Measurements from ENCODE around the gene AOC1.
"Not testable (repeated sequence)": the region's sequence is repeated elsewhere in the genome, so short reads cannot be mapped to it uniquely, and the experiment has no call there.

Gene AOC1

DNA sequence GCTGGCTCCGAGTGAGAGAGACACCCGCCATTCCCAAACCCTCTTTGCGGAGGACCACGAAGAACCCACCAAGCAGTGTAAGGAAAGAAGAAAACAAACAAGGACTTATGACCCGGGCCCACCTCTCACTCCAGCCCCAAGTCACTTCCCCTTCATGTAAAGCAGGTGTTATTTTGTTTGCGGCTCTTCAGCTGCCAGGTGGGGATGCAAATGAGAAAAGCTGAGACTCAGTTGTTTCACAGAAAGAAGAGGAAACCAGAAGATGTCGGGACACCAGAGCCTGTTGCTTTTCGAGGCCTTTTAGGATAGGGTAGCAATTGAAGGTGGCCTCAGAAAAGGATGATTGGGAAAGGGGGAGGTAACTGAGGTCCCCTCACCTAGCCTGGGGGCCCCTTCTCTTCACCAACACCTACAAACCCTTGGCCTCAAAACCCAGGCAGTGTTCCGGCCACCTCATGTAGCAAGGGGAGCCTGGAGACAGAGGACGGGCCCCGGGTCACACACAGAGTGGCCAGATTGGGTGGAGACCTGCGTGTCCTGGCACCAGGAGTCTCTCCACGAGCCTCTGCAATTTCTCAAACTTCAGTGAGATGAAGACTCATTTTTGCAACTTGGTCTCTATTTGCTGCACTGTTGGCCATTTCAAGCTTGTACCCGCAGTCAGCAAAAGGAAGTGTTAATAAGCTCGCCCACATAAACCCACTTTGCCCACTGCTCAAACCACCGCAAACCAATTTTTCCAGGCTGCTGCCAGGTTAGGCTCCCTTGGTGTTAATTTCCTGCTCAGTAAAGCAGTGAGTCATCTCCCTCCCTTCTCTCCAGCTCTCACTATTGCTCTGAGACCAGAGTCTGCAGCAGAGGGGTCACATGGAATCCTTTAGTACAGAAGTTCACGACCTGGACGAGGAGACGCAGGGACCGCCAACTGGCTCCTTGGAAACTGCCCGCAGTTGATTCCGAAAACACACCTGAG lies 45.5 kb downstream of the AOC1 start:
- peak; percentile 35 for DNase-seq (ENCODE audit: low spot score)

DNA sequence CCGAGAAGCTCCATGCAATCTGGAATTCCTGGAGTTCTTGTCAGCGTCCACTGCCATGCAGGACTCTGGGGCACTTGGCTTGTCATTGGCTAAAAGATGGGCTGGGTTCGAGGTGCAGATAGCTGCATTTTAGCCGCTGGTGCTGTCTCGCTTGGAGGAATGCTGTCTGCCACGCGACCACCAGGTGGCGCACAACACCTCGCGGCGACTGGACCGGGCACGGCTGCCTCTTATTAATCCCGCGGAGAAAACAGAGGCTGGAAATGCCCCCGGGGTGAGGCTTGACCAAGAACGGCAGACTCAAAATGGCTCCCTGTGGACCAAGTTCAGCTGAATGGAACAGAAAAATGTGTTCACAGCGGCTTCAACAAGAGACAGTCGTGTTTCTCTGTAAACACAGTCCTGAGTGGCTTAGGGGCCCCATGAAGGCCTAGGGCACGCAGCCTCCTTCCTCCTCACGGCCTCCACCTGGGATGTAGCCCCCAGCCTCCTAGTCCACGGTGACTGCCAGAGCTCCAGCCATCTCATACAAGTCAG lies 46.2 kb downstream of the AOC1 start:
- DNase-seq (ENCODE audit: low spot score), result peak; percentile 76

GRCh38 chr7:150900675-150901074 lies 48.4 kb downstream of the AOC1 start:
- no peak for DNase-seq (ENCODE audit: low spot score)

- no peak for DNase-seq (ENCODE audit: low spot score)
These were observed 49.1 kb downstream of the AOC1 start for GRCh38 chr7:150901160-150902035.

DNA sequence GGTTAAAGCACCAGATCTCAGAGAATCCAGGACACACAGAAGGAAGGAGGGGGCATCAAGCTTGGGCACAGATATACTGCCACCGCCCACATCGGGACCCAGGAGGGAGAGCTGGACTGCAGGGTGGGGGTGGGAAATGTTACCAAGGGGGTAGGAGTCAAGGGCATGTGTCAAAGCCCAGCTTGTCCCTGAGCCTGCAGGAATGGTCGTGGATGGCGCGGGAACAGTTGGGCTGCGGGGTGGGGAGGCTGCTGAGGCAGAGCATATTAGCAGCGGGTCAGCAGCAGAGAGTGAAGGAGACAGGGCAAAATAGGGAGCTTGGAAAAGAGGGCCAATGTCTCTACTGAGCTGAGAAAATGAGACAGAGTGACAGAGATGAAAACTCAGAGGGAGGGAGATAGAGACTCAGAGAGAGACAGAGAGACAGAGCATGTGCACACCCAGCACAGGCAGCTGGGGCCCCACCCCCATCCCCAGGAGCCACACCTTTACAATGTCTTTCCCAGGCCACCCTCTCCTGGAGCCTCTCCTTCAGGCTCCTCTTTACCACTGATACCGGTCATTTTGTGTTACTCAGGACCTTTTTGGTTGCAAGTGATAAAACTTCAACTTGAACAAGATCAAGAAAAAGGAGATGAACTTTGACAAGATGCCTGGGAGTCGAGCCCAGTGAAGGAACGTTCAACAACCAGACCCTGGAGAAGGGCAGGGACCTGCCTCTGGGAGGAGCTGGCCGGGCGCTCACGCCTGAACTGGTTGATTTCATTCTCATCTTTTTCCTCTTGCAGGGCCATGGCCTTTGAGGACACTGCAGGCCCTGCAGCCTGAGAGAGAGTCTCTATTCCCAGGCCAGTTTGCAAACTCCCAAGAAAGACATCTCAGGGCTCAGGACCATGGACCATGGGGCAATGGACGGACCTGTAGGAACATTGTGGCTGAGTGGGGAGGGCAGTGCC lies 50.0 kb downstream of the AOC1 start:
- no peak for DNase-seq (ENCODE audit: low spot score)

DNA sequence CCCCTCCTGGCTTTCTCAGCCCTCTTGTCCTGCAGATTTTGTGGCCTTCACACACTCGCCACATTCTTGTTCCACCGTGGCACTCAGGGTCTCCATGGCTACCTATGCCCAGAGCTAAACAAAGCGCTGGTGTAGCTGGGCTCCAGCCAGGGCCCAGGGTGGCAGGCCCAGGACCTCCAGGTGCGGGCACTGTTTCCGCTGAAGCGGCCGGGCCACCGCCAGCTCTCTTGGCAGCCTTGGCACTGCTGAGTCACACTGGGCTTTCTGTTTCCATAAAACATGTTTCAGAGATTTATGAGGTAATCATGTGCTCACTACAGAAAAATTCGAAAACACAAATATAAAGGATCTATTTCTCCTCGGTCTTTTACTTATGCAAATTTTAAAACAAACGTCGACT lies 51.3 kb downstream of the AOC1 start:
- peak; percentile 22 for DNase-seq (ENCODE audit: low spot score)

DNA sequence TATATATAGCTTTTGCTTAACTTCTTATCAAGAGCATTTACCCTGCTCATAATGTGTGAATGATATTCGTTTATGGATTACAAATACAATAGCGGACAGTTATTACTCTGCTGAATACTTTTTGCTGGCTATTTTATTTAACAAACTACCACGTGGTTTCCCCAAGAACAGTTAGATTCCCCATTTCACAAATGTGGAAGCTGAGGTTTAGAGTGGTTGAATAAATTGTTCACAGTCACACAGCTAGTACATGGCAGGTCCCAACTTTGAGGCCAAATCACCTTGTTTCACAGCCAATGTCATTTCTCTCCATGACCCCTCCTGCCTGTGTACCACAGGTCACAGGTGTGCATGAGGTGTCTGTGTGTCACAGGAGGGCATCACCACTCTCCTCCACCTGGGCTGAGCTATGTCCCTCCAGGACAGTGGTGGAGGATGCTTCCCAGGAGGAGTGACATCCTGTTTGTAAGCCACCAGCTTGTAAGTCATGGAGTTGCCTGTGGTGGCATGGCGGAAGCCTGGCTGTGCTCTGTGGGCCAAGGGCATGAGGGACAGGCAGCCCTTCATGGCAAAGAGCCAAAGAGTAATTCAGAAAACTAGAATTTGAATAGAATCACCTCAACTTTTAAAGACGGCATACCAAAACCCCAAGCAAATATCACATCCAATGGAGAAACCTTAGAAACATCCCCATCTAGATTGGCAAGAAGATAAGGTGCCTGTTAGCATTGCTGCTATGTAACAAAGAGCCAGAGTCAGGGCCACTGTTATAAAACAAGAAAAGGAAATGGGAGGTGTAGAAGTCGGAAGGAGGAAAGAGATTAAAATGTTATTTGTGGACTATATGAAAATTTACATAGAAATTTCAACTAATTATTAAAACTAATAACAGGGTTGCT lies 51.9 kb downstream of the AOC1 start:
- no peak for DNase-seq (ENCODE audit: low spot score)

DNA sequence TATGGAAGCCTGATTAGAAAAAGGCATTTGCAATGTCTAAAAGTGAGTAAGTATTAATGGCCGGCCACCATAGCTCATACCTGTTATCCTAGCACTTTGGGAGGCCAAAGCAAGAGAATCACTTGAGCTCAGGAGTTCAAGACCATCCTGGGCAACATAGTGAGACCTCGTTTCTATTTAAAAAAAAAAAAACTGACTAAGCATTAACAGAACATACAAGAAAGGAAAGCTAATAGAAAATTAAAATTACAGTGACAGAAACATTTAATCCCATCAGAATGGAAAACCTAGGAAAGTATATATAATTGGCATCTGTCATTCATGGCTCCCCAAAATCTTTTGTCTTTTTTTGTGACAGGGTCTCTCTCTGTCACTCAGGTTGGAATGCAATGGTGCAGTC lies 55.9 kb downstream of the AOC1 start:
- DNase-seq (ENCODE audit: low spot score), result no peak

DNA sequence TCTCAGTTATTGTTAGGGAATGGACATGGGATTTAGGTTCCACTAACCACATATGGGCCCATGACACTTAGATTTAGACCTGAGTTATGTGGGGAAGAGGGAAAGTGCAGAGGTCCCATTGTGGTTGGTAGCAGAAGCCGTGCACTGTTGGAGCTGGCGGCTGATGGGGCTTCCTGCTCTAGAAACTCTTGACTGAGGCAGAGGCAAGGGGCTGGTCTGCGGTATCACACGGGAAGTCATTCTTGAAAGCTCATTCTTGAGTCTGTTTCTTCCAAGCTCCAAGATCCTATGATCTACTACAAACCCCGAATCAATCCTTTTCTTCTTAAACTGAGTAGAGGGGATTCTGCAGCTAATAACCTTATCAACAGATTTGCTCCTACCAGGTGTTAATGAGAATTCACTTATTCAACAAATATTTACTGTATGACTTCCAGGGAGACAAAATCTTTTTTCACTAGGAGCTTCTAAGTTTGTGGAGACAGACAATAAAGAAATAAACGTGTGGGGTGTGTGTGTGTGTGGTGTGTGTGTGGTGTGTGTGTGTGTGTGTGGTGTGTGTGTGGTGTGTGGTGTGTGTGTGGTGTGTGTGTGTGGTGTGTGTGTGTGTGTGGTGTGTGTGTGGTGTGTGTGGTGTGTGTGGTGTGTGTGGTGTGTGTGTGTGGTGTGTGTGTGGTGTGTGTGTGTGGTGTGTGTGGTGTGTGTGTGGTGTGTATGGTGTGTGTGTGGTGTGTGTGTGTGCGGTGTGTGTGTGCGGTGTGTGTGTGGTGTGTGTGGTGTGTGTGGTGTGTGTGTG lies 57.1 kb downstream of the AOC1 start:
- DNase-seq (ENCODE audit: low spot score), result peak; percentile 26

DNA sequence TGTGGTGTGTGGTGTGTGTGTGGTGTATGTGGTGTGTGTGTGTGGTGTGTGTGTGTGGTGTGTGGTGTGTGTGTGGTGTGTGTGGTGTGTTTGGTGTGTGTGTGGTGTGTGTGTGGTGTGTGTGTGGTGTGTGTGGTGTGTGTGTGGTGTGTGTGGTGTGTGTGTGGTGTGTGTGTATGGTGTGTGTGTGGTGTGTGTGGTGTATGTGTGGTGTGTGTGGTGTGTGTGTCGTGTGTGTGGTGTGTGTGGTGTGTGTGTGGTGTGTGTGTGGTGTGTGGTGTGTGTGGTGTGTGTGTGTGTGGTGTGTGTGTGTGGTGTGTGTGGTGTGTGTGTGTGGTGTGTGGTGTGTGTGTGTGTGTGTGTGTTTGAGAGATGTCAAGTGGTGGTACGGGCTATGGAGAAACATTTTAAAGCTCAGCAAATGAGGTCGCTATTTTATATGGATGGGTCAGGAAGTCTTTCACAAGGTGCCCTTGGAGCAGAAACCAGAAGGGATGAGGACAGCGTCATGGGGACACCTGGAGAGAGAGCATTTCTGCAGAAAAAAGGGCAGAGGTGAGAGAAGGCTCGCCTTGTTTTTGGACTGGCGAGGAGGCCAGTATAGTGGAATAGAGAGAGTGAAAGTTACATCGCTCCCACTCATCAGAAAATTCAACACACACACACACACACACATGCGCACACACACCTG lies 58.1 kb downstream of the AOC1 start:
- not testable (repeated sequence) for DNase-seq (ENCODE audit: low spot score)

- no peak for DNase-seq (ENCODE audit: low spot score)
These were observed 58.7 kb downstream of the AOC1 start for GRCh38 chr7:150910996-150911422.

Data from activated CD4-positive, alpha-beta T cell treated with anti-CD3 and anti-CD28 coated beads, Interleukin-2, Interleukin-4, amounts not matched to agents 100 ng/mL and 50 ng/mL, durations not matched to agents 16 hours and 8 hours (primary cell).